Activated effector memory CD4-positive, alpha-beta T cell treated with anti-CD3 and anti-CD28 coated beads, Interleukin-2, amount 50 U/mL, for 16 hours (primary cell): ENCODE results near the gene ZNF564.
"Not testable (repeated sequence)": the region's sequence is repeated elsewhere in the genome, so short reads cannot be mapped to it uniquely, and the experiment has no call there.

Experiments used
- DNase-seq: peaks from one replicate; pipeline ENCODE4 v3.0.0-alpha.2; 2020

The ZNF564 gene

DNA sequence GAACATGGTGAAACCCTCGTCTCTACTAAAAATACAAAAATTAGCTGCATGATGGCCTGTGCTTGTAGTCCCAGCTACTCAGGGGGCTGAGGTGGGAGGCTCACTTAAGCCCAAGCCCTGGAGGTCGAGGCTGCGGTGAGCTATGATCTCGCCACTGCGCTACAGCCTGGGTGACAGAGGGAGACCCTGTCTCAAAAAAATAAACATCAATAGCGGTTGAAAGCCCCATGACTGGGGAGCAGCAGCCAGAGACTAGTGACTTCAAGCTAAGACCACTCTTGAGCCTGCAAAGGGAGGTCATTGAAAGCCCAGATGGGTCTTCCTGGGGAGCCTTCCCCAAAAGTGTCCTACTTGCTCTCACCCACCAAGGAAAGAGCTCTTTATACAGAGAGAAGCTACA, 54.8 kb downstream of the ZNF564 start:
- no peak for DNase-seq

DNA sequence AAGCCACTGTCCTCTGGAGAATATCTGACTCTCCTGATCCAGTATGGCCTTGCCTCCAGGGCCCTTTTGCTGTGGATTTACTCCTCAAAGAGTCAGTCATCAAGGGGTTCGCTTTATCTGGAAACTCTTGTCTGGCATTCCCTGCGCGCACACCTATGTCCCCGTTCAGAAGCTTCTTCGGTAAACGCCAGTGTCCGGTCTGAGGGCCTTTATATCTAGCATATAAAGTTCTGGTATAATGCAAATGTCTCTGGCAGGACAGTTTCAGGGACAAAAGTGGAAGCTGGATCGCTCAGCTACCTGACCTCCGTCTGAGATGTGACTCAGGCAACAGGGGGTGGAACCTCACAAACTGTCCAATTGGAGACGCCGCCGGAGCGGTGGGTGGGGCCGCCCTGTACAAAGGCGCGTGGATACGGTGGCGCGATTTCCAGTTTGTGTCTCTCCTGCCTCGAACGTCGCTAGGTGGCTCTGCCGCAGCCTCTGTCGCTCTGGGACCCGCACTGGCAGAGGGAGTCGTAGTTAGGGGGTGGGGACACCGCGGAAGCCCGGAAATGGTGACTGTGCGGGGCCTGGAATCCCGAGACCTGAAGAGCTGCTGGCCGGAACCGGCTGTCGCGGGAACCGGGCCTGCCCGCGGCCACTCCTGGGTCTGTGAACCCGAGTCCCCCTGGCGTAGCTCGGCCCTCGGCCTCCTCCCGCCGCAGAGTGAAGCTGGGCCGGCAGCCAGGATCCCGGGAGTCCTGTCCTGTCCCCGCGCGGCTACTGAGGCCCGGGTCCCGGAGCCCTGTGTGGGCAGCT, 56.1 kb downstream of the ZNF564 start:
- DNase-seq = peak; percentile 96

DNA sequence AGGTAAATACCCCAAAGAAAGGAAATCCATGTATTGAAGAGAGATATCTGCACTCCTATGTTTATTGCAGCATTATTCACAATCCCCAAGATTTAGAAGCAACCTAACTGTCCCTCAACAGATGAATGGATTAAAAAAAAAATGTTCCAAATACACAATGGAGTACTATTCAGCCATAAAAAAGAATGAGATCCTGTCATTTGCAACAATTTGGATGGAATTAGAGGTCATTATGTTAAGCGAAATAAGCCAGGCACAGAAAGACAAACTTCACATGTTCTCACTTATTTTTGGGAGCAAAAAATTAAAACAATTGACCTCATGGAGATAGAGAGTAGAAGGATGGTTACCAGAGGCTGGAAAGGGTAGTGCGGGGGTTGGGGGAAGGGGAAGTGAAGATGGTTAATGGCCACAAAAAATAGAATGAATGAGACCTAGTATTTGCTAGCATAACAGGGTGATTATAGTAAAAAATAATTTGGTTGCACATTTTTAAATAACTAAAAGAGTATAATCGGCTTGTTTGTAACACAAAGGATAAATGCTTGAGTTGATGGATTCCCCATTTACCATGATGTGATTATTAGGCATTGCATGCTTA, 56.9 kb downstream of the ZNF564 start:
- no peak for DNase-seq

DNA sequence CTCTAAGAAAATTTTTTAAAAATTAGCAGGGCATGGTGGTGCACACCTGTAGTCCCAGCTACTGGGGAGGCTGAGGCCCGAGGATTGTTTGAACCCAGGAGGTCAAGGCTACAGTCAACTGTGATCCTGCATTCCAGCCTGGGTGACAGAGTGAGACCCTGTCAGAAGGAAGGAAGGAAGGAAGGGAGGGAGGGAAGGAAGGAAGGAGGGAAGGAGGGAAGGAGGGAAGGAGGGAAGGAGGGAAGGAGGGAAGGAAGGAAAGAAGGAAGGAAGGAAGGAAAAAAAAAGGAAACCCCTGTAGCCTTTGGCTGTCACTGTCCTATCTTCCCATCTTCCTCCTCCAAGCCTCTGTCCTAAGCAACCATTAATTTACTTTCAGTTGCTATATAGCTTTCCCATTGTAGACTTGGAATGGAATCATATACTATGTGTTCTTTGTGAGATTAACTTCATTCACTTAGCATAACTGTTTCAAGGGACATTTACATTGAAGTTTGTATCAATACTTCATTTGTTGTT, 65.0 kb downstream of the ZNF564 start:
- DNase-seq = not testable (repeated sequence)

DNA sequence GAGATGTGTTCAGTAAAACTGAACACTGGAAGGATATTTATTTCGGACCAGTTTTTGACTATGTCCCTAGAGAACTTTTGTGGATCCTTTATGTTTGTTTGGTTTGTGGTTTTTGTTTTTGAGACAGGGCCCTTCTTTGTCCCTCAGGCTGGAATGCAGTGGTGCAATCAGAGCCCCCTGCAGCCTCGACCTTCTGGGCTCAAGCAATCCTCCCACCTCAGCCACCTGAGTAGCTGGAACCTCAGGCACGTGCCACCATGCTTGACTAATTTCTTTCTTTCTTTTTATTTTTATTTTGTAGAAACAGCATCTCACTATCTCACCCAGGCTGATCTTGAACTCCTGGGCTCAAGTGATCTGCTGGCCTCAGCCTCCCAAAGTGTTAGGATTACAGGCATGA, 65.7 kb downstream of the ZNF564 start:
- DNase-seq = no peak

DNA sequence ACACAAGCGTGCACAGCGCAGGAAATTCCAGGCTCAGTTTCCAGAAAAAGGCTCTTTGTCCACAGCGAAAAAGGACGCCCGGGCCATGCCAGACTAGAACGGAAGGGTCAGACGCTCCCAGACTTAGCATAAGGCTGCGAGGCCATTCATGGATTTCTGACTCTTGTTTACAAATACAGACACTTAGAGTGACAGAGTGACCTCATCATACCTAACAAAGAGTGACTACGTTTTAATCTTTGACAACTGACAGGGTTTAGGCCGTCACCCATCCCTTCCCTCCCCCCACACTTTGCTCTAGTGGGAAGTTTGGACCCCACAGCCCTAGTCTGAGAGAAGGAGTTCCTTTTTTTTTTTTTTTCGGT, 66.2 kb downstream of the ZNF564 start:
- DNase-seq = no peak

DNA sequence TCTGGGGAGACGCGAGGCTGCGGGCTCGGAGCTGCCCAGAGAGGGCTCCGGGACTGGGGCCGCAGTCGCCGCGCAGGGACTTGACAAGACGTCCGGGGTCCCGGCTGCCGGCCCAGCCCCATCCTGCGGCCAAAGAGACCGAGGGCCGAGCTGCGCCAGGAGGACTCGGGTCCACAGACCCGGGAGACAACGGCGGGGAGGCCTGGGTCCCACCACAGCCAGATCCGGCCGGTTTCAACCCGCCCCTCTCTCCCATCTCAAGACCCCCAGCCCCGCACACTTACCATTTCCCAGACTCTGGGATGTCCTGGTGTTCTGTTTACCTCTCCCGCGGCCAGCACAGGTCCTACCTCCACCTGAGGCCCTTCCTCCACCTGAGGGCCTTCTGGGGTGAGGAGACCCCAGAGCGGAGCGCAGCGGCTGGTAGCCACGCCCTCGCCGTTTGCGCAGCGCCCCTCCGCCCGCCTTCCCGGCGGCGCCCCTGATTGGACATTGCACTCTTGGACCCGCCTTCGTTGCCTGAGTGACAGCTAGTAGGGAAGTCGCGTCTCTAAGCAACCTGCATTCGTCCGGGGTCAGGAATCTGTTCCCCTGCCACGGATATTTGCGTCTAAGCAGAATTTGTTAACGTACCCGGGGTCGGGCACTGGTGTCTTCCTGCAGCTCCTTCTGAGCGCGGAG, 66.8 kb downstream of the ZNF564 start, which contains the start of gene ZNF709:
ZNF709 (minus strand) TSS at position 446 of the 681 bp plus-strand sequence; CDS start at position 287, 159 bp downstream.
- peak; percentile 95 for DNase-seq

DNA sequence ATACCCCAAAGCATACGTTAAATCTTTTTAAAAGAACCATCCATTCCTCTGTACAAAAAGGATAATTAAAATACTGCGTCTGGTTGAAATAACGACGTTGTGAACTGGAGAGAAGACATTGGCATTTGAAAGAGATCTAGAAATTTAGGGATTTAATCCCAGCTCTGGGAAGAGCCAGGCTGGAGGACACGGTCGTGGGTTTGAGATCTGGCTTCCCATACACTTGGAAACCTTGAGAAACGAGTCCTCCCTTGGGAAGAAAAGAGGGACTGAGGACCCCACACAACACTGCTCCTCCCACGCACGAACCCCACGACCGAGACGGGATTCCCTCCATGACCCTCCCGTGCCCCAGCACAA, 67.3 kb downstream of the ZNF564 start:
- no peak for DNase-seq

DNA sequence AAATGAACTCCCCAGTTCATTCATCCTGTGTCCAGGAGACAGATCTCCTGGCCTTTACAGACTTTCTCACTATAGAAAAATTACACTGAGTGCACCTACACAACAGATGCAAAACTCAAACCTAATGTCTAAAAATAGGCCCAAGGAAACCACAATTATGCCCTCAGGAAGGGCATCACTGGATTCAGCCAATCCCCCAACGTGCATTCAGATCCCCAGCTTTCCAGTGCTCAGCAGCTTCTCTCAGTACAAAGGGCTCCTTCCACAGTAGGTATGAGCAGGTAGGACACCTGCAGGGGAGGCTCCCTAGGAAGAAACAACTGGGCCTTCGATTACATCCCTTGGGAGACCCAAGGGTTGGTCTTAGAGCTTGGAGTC, 68.8 kb downstream of the ZNF564 start:
- no peak for DNase-seq

DNA sequence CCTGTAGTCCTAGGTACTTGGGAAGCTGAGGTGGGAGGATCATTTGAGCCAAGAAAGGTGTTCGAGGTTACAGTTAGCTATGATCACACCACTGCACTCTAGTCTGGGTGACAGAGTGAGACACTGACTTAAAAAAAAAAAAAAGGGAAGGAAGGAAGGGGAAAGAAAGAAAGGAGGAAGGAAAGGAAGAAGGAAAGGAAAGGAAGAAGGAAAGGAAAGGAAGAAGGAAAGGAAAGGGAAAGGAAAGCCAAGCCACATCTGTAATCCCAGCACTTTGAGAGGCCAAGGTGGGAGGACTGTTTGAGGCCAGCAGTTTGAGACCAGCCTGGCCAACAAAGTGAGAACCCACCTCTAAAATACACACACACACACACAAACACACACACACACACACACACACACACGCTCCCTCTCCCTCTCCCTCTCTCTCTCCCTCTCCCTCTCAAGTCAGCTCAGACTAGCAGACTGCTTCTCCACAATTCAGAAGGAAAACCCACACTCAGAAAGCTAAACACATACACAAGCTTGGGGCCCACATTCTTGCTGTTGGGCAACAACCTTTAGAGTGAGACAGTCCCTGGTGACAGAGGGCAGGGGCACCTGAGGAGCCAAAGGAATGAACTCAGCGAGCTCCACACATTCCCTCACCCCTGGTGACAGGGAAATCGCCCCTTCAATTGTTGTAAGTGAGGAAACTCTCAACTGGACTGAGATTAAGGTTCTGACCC, 69.3 kb downstream of the ZNF564 start:
- DNase-seq = no peak

DNA sequence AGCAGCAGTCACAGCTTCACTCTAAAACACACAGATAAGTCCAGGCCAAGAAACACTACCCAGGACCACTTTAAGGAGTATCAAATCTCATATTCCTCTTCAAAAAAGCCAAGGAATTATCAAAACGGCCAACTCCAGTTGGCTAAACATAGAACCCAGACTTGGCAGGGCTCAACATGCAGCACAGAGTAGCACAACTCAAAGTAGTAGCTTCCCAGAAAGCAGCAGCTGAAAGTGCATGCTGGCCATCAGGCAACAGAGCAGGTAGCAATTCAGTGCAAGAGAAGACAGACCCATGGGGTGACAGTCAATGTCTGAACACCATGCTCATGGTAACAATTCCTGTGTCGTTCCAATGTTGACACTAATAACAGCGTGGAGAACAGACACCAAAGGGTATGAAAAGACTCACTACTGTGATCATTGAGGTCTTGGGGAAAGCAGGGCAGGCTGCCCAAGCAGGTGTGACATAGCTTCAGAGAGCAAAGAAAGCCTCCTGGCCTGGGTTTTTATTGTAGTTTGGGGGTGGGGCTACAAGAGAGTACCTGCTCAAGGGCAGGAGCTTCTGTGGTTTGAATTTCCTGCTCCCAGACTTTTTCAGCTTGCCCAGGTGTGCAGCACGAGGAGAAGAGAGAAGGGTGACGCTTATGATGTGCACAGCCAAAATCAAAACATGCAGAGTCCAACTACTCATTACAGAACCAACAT, 72.9 kb downstream of the ZNF564 start:
- no peak for DNase-seq
